Motor neuron (in vitro differentiated cells): ENCODE data around the gene AK1. TPM values are rescaled to one million over a fixed set of nuclear protein-coding genes. Genes with fewer than 3 reads are reported as not detected.
A peak's percentile ranks its signal among the peaks of the same experiment; 100 is the strongest.

ENCODE experiments used
- ATAC-seq, 8 experiments: fragments of 200-7000 bp; cut with Tn5 transposase; replicated peaks in 6 of 8; 2 replicates each; pipeline ENCODE4 v1.8.0; 2021; ENCODE audit warnings: mild to moderate bottlenecking in 8 of 8, moderate library complexity in 8 of 8
- H3K27ac ChIP-seq, 2 donors: fragments of 250-450 bp; sonication (Bioruptor Pico); 2 replicates each; pipeline ENCODE4 v1.9.0; 2021; ENCODE audit warnings: antibody characterized with exemption in 2 of 2, mild to moderate bottlenecking in 2 of 2, moderate library complexity in 1 of 2
- H3K4me1 ChIP-seq, 2 donors: fragments of 250-450 bp; sonication (Bioruptor Pico); replicated peaks in 1 of 2; 2 replicates each; pipeline ENCODE4 v1.6.1; 2021; ENCODE audit warnings: antibody characterized with exemption in 2 of 2, mild to moderate bottlenecking in 2 of 2, moderate library complexity in 1 of 2
- H3K4me3 ChIP-seq, 5 donors: fragments of 250-450 bp; sonication (Bioruptor Pico); 2 replicates each; pipeline ENCODE4 v1.9.0; 2021; ENCODE audit warnings: antibody characterized with exemption in 5 of 5, mild to moderate bottlenecking in 5 of 5, moderate library complexity in 4 of 5
- WGBS, 10 experiments: fragments of 450-650 bp; shearing (Covaris generic); methylation state at CpG; one replicate each; pipeline ENCODE4 v1.0.0; 2022; 5-methylcytosine and 5-hydroxymethylcytosine counted together
- in situ Hi-C, 9 experiments: fragments of 400-800 bp; cut with MboI; loops; one replicate each; pipeline ENCODE4 v1.15.0; 2021; ENCODE audit warnings: low sequenced_read_pairs in 9 of 9, low pct_unique_long_range_greater_than_20kb in 2 of 9; ENCODE audit not compliant: unreplicated experiment in 9 of 9
- total RNA-seq, 8 experiments: library from RNA; unstranded; fragments of 300-600 nt; gene quantifications; 2 replicates each; pipeline versions ENCODE4 v1.2.3 to v1.2.4, GENCODE V29; 2022

AK1 gene
- total RNA-seq, 8 experiments from 2014 or later = 27.8 to 238 (median 47.0) TPM

DNA sequence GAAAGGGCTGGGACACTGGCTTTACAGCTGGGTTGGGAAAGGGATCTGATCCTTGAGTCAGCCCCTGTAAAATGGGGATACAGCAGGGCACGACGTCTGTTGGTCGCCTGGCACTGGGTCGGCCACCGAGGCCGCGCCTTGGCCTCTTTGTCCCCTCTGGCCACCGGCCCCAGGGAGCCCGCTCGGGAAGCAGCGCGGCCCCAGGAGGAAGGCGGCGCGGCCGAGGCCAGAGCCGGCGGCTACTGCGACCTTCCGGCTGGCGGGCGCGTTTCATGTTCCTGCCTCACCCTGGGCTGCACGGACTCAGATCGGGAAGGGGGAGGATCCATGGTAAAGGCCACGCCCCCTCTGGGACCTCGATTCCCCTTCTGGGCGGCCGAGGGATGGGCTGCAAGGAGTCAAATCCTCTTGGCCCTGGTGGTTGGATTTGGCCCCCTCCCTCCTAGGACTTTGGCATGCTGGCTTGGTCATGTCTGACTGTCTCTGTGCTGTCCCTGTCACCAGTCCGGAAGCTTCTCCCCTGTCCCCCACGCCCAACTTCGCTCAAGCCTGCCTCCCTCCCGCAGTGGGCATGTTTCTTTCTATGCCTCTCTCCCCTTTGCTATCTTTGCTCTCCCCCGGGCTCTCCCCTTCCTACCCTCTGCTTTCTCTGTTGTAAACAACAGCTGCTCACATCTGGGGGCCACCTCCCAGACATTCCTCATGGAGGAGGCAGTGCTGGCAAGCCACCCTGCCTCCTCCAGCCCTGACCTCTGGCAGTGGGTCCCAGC, 49.0 kb downstream of the AK1 start:
- peak in 7 of 8 experiments; percentile 86 to 96 (median 90) for ATAC-seq
- in situ Hi-C loops = no loop called here
- Histone ChIP-seq H3K4me1 (peaks cover 3 to 10% of the 10 kb centered on the region in 2 donors), H3K27ac (no peak overlapping the region), H3K4me3 (peak overlapping the region in 4 of 5 donors; percentile 7 to 24 (median 14))
- 3 to 70% (median 8%) methylated on average over 2 to 15 of the region's 34 CpGs; no CpG with 5 or more reads in 5 of the 10 experiments for WGBS, 10 experiments

DNA sequence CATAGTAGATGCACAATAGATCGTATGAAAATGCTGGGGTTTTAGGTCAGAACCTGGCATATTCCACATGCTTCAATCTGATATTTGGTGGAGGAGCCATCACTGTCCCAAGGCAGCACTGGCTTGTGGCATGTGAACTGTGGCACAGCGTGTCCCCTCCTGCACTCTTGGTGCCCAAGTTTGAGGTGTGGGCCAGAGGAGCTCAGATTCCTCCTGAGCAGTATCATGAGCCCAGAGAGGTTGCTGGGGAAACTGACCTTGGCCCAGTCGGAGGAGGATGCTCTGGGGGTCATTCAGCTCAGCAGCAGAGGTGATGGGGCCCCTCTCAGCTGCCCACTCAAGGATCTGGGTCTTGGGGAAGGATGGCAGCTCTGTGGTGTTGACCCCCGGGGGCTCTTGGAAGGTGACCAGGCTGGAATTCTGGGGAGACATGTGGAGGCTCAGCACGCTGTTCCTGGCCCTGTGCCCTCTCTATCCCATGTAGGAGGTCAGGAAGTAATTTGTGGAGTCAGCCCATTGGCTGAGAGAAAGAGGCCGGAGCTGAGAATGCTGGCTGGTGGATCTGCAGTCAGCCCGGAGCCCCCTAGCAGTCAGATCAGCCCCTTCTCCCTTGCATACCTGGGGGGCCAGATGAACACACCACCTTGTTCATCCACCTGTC, 51.1 kb downstream of the AK1 start:
- H3K4me1 ChIP-seq = peaks cover 3 to 10% of the 10 kb centered on the region in 2 donors
- no peak overlapping the region for H3K4me3 ChIP-seq
- ATAC-seq = no peak
- WGBS, 10 experiments = 70 to 100% (median 79%) methylated on average over 2 to 4 of the region's 7 CpGs; no CpG with 5 or more reads in 6 of the 10 experiments
- no peak overlapping the region for H3K27ac ChIP-seq
- in situ Hi-C loops = no loop called here

DNA sequence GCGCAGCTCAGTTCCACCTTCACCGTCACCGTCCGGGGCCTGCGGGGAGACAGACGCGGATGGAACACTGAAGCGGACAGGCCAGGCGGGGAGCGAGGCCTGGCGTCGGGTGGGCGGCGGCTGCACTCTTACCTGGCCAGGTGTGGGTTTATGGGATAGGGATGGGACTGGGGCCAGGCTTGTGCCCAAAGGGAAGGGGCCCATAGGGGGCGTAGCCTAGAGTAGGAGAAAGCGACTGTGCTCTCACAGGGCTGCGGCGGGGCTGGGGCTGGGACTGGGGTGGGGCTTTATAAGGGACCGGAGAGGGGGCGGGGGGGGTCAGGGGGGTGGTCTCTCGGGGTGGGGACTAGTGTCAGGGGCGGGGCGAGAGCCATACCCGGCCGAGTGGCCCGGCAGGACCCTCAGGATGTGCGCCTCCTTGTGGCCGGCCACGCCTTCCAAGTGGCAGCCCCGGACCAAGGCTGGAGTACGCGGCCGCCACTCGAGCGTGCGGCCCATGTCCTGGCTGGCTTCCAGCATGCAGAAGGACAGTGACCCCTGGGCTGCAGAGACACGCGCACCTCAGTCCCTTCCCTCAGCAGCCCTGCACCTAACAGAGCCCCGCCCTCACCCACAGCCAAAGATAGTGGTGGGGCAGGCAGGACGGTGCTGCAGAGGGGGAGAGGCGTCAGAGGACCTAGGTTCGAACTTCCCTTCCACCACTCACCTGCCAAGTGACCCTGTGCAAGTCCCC, 52.0 kb downstream of the AK1 start:
- Histone ChIP-seq H3K27ac (no peak overlapping the region), H3K4me3 (no peak overlapping the region), H3K4me1 (peaks cover 3 to 10% of the 10 kb centered on the region in 2 donors)
- ATAC-seq = peak in 6 of 8 experiments; percentile 47 to 65 (median 56)
- in situ Hi-C loops = no loop called here
- 0 to 80% methylated on average over 1 of the region's 42 CpGs; no CpG with 5 or more reads in 8 of the 10 experiments for WGBS, 10 experiments

DNA sequence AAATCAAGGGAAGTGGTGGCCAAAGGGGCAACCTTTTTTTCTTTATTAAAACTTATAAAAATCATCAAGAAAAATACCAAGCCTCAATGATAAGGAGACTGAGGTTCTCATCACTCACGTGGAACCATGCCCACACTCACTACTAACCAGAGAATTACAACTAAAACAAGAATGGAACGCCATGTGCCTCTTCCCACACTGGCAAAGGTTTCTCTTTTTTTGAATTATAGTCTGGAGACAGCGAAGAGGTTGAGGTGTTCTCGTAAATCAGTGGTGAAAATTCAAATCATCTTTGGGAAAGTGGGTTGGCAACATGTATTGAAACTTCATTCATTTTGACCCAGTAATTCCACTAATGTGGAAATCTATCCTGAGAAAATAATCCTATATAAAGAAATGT, 55.4 kb downstream of the AK1 start:
- no peak for ATAC-seq
- no peak overlapping the region for H3K4me3 ChIP-seq
- WGBS, 10 experiments = 58 to 100% (median 85%) methylated on average over 1 to 4 of the region's 4 CpGs
- in situ Hi-C loops = no loop called here
- peaks cover 0 to 8% of the 10 kb centered on the region in 2 donors for H3K4me1 ChIP-seq
- H3K27ac ChIP-seq = no peak overlapping the region

DNA sequence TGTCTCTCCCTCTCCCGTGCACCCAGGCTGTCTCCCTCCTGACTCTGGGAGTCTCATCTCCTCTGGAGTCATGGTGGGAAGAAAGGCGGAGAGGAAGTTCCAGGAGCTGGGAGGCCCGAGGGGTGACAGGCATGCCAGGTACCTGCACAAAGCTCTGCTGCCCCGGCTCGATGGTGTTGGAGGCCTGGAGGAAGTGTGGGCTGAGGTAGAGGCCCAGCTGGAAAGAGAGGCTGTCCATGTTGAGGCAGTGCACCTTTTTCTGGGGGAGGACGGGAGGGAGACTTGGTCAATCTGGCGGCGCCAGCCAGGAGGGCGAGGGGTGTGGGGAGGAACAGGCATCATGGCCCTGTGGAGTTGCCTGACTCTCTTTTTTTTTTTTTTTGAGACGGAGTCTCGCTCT, 58.9 kb downstream of the AK1 start:
- Histone ChIP-seq H3K27ac (no peak overlapping the region), H3K4me3 (no peak overlapping the region), H3K4me1 (peaks cover 0 to 3% of the 10 kb centered on the region in 2 donors)
- no peak for ATAC-seq
- in situ Hi-C loops = no loop called here
- 70 to 100% (median 100%) methylated on average over 1 to 3 of the region's 11 CpGs; no CpG with 5 or more reads in 6 of the 10 experiments for WGBS, 10 experiments

DNA sequence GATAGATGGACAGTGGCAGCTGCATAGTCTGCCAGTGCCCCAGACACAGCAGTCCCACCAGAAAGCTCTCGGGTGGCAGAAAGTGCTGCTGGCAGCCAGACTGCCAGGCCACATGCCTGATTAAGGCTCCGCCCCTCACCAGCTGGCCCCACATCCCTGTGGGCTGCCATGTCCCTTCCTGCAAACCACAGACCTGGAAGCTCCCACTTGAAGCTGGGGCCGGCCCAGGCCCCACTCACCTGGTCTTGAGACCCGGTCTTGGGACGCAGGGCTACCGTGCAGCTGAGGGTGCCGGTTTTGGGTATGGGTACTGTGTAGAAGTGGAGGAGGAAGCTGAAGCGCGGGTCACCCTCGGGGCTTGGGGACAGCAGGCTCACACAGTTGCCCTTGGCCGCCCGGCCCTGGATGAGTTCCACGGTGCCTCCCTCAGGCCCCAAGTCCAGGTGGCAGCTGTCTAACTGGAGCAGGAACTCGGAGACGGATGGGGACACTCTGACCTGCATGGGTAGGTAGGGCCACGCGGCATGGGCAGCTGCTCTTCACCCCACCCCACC, 59.5 kb downstream of the AK1 start:
- peak in 4 of 8 experiments; percentile 6 to 44 (median 20) for ATAC-seq
- Histone ChIP-seq H3K27ac (no peak overlapping the region), H3K4me3 (no peak overlapping the region), H3K4me1 (peaks cover 0 to 3% of the 10 kb centered on the region in 2 donors)
- in situ Hi-C loops = no loop called here
- 83 to 100% (median 98%) methylated on average over 1 to 6 of the region's 17 CpGs; no CpG with 5 or more reads in 6 of the 10 experiments for WGBS, 10 experiments

DNA sequence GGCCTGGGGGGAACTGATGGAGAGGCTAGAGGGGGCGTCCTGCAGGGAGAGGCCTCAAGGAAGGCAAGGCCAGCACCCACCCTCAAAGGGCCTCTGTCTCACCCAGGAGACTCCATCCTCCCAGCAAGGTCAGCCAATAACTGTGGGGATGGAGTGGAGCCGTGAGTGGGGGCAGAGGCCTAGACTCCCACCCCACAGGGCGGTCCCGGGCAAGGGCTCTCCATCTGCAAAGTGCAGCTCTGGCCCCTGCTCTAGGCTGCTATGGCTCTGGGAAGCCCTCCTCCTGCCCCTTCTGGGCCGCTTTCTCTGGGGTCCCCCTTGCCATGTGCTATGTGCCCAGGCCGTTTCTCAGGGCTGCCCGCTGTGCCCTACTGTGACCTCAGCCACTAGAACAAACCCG, 60.7 kb downstream of the AK1 start:
- ATAC-seq = peak in 1 of 8 experiments; percentile 6

More for the DNA sequence above, 60.7 kb downstream of the AK1 start:
- H3K4me3 ChIP-seq = no peak overlapping the region
- peaks cover 0 to 3% of the 10 kb centered on the region in 2 donors for H3K4me1 ChIP-seq
- in situ Hi-C loops = no loop called here
- 100% methylated on average over 1 of the region's 8 CpGs; no CpG with 5 or more reads in 7 of the 10 experiments for WGBS, 10 experiments
- no peak overlapping the region for H3K27ac ChIP-seq

Other genes with a start within 250 kb of the AK1 start
- gene CFAP157, start 170.7 kb downstream of the AK1 start, total RNA-seq = 1 to 10 TPM in 6 of 8 experiments, under 1 TPM in 2; 0.87 to 9.0 (median 1.9) TPM
- 10 to 100 TPM in 4 of 8 experiments, 1 to 10 TPM in 4; 6.1 to 48.9 (median 11.5) TPM for gene PTRH1, start 162.0 kb downstream of the AK1 start, total RNA-seq
- under 1 TPM; 0.05 to 0.57 (median 0.28) TPM for gene TTC16, start 161.6 kb downstream of the AK1 start, total RNA-seq
- gene TOR2A, start 142.4 kb downstream of the AK1 start, total RNA-seq = 10 to 100 TPM in 6 of 8 experiments, 1 to 10 TPM in 2; 5.5 to 18.1 (median 11.8) TPM
- gene SH2D3C, start 99.0 kb downstream of the AK1 start, total RNA-seq = 10 to 100 TPM in 2 of 8 experiments, 1 to 10 TPM in 4, under 1 TPM in 2; 0.14 to 12.5 (median 6.5) TPM
- 10 to 100 TPM; 20.1 to 48.7 (median 29.8) TPM for gene CDK9, start 91.6 kb downstream of the AK1 start, total RNA-seq
- gene FPGS, start 74.8 kb downstream of the AK1 start, total RNA-seq = 10 to 100 TPM; 13.6 to 55.7 (median 28.6) TPM
- gene ENG, start 23.0 kb downstream of the AK1 start, total RNA-seq = 10 to 100 TPM in 3 of 8 experiments, 1 to 10 TPM in 2, under 1 TPM in 3; 0.21 to 28.1 (median 2.4) TPM
- gene ST6GALNAC6, start 21.9 kb upstream of the AK1 start, total RNA-seq = 10 to 100 TPM in 4 of 8 experiments, 1 to 10 TPM in 4; 5.6 to 48.8 (median 17.5) TPM
- 10 to 100 TPM in 6 of 8 experiments, 1 to 10 TPM in 2; 6.5 to 54.7 (median 14.6) TPM for gene ST6GALNAC4, start 39.4 kb upstream of the AK1 start, total RNA-seq
- gene PIP5KL1, start 53.1 kb upstream of the AK1 start, total RNA-seq = 1 to 10 TPM in 7 of 8 experiments, under 1 TPM in 1; 0.66 to 4.9 (median 3.1) TPM
- gene DPM2, start 60.2 kb upstream of the AK1 start, total RNA-seq = 10 to 100 TPM; 22.5 to 37.6 (median 28.8) TPM
- 10 to 100 TPM in 5 of 8 experiments, 1 to 10 TPM in 3; 4.7 to 29.8 (median 13.3) TPM for gene EEIG1, start 103.3 kb upstream of the AK1 start, total RNA-seq
- 1 to 10 TPM; 6.4 to 9.0 (median 8.0) TPM for gene NAIF1, start 189.6 kb upstream of the AK1 start, total RNA-seq
- 10 to 100 TPM in 7 of 8 experiments, 1 to 10 TPM in 1; 10.0 to 39.7 (median 19.0) TPM for gene SLC25A25, start 190.6 kb upstream of the AK1 start, total RNA-seq